LNCAP (cell line): ENCODE results near the gene DLST.

Source experiments
- CTCF ChIP-seq: fragments of 450-650 bp; IDR thresholded peaks from 2 replicates; pipeline ENCODE4 v1.5.1; 2017; ENCODE audit warnings: mild to moderate bottlenecking

DLST gene

DNA sequence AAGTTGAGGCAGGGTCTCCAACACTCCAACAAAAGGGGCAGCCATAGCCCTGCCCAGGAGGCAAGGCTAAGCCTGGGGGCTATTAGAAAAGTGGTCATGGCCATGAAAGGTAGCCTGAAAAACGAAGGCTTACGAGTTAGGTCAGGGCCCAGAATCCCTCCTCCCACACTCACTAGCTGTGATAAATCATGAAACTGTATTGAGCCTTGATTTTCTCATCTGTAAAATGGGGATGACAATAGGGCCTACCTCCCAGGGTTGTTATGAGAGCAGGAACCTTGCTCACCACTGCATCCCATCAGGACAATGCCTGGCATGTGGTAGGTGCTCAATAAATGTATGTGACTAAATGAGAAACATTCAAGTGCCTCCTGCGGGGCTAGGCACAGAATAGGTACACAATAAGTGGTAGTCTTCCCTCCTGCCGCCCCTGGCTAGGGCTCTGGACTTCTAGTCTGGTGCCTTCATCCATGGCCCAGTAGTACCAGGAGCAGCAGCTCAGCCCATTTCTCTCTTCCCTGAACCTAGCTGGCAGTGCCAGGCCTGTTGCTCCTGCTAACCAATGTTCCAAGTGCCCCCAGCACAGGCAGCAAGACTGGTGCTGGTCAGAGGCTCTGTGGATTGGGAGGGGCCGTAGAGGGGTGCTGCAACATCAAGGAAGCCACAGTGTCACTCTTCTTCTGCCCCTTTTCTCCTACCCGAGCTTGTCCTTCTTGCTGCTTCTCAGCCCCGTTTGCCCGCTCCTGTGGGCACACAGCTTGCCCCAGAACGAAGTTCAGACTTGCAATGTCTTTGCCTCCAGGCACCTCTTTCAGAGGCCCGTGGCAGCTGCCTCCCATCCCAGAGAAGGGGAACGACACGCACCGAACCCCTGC lies 65.9 kb downstream of the DLST start:
- no peak for TF ChIP-seq CTCF

DNA sequence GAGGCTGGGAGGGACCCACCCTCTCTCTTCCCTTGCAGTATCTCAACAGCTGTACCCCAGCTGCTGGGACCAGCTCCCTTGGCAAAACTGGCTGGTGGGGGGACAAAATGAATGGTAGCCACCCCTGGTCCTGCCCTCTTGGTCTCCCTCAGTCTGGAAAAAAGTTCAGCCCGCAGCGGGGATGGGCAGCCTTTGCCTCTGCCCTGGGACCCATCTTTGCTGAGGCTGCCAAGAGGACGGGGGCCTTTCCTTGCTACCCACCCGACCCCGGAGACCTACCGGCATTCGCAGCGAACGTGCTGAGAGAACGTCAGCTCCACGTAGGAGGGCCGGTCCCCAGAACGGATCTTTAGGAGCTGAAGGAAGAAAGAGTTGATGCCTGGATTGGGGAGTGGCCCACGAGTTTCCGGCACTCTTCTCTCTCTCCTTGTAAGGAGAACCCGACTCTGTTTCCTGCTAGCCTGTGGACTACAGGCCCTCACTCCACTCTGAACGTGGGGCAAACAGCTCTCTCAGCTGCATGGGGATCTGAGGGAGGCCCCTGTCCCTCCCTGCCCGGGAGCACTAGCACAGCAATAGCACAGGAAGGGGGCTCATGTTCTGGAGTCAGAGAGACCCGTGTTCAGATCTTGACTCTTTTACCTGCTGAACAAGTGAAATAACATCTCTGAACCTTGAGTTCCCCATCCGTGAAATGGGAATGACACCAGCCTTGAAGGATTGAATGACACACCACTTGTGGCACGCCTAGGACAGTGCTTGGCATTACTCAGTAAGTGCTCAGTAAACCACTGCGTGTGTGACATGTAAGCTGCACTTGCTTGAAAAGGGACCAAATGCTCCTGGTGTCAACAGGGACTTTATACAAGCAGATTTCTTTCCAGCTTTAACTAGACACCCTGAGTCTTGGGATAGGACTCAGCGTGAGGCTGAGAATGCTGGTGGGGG lies 66.8 kb downstream of the DLST start:
- no peak for TF ChIP-seq CTCF

GRCh38 chr14:74949191-74949601 lies 67.5 kb downstream of the DLST start:
- no peak for TF ChIP-seq CTCF

- no peak for TF ChIP-seq CTCF
These were observed 68.3 kb downstream of the DLST start for GRCh38 chr14:74949859-74950573.

DNA sequence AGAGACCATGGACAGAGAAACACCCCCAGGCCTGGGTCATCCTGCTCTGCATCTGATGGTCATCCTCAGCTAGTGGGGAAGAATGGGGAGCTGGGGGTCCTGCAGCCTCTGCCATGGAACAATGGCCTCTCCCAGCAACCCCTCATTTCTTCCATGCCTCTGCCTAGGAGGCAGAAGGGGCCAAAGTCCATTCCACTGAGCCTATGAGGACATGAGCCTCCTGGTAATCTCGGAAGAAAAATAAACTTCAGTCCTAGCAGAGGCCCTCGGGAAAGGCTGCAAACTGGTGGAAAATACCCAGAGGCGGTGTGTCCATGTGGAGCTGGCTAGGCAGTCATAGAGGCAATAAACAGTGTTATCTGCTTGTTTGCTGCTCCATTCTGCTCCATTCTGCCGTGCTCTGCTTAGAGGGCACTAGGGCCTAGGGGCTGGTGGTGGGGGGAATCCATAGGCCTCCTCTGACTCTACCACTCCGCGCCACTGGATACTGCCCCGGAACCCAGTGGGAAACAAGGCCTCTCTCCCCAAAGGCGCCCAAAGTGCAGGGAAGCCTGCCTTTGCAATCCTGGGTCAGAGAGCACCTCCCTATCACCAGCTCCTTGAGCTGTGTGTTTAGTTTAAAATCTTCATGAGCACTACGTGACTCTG lies 69.2 kb downstream of the DLST start:
- no peak for TF ChIP-seq CTCF

DNA sequence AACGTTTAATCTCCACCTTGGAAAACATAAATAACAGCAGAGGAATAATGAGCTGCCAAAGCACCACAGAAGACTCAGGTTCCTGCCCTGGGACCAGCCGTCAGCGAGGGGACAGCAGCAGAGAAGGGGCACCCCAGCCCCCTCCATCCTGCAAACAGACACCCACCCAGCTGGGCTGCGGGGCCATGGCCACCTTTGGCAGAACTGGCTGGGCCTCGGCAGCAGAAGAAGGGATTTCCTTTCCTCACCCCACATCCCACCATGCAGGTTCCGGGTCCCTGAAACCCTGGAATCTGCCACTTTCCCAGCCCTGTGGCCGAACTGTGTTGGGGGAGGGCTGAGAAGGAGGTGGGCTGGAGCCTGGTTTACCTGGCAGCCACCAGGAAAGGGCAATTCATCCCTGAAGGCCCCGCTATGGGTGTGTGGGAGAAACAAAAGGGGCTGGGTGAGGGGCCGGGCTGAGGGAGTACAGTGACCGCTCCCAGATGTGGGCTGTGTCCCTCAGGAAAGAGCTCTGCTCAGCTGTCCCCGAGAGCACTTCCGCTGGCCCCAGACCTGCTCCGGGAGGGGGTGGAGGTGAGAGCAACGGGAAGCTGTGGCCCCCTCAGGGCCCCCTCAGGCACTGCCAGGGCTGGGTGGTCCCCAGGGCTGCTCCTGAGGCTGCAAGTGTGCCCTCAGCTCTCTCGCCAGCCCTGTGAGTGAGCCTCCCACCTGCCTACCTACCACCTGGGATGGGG lies 69.9 kb downstream of the DLST start:
- no peak for TF ChIP-seq CTCF
